DOHH2 (cell line): ENCODE results near the gene CSAD.
A peak's percentile ranks its signal among the peaks of the same experiment; 100 is the strongest.

Experiments
- H3F3A ChIP-seq: fragments of 200-600 bp; sonication (generic), shearing (Covaris generic); 2 replicates; pipeline ENCODE4 v1.6.0; 2016; ENCODE audit warnings: antibody characterized with exemption, mild to moderate bottlenecking; ENCODE audit not compliant: control insufficient read depth, insufficient read depth
- H3K27ac ChIP-seq: fragments of 200-600 bp; sonication (generic); 2 replicates; pipeline ENCODE4 v1.5.1; 2014; ENCODE audit warnings: low read depth, mild to moderate bottlenecking, low read length, moderate library complexity
- H3K27me3 ChIP-seq: fragments of 200-600 bp; sonication (generic); 2 replicates; pipeline ENCODE4 v1.6.1; 2014; ENCODE audit warnings: mild to moderate bottlenecking, low read length, mixed read lengths; ENCODE audit not compliant: control insufficient read depth
- H3K36me3 ChIP-seq: fragments of 200-600 bp; sonication (generic); 2 replicates; pipeline ENCODE4 v1.6.1; 2014; ENCODE audit warnings: mild to moderate bottlenecking, low read length, moderate library complexity, mixed read lengths; ENCODE audit not compliant: control insufficient read depth
- H3K4me1 ChIP-seq: fragments of 200-600 bp; sonication (generic); 2 replicates; pipeline ENCODE4 v1.6.1; 2014; ENCODE audit warnings: mild to moderate bottlenecking, low read length, mixed read lengths; ENCODE audit not compliant: control insufficient read depth
- H3K4me2 ChIP-seq: fragments of 200-600 bp; sonication (generic); 2 replicates; pipeline ENCODE4 v1.6.0; 2014; ENCODE audit warnings: mild to moderate bottlenecking, low read length, moderate library complexity
- H3K4me3 ChIP-seq: fragments of 200-600 bp; sonication (generic); 2 replicates; pipeline ENCODE4 v1.5.1; 2014; ENCODE audit warnings: mild to moderate bottlenecking, low read length, mixed read lengths
- H3K79me2 ChIP-seq: fragments of 200-600 bp; sonication (generic); 2 replicates; pipeline ENCODE4 v1.6.1; 2014; ENCODE audit warnings: mild to moderate bottlenecking, low read length, mixed read lengths; ENCODE audit not compliant: control insufficient read depth
- H3K9me2 ChIP-seq: fragments of 200-600 bp; sonication (generic); replicated peaks from 2 replicates; pipeline ENCODE4 v1.6.1; 2014; ENCODE audit warnings: mild to moderate bottlenecking, low read length, mixed read lengths; ENCODE audit not compliant: control insufficient read depth
- H3K9me3 ChIP-seq: fragments of 200-600 bp; sonication (generic); 2 replicates; pipeline ENCODE4 v1.6.1; 2014; ENCODE audit warnings: antibody characterized with exemption, low read length, mixed read lengths; ENCODE audit not compliant: control insufficient read depth, insufficient read depth
- H4K20me1 ChIP-seq: fragments of 200-600 bp; sonication (generic); 2 replicates; pipeline ENCODE4 v1.6.0; 2014; ENCODE audit warnings: low read depth, mild to moderate bottlenecking, antibody characterized with exemption, low read length, moderate library complexity; ENCODE audit not compliant: control insufficient read depth, insufficient read depth
- CTCF ChIP-seq: fragments of 200-600 bp; sonication (generic); IDR thresholded peaks from one replicate; pipeline ENCODE4 v1.5.1; 2014; ENCODE audit warnings: antibody characterized with exemption, mild to moderate bottlenecking, low read depth, low read length; ENCODE audit not compliant: poor library complexity, severe bottlenecking
- EZH2phosphoT487 ChIP-seq: fragments of 200-600 bp; sonication (generic); IDR thresholded peaks from 2 replicates; pipeline ENCODE4 v1.6.1; 2017; ENCODE audit warnings: borderline replicate concordance, mild to moderate bottlenecking, antibody characterized with exemption, low read length, moderate library complexity, mixed read lengths

The CSAD gene

GRCh38 chr12:53160673-53161072, 20.1 kb downstream of the CSAD start:
- Histone ChIP-seq H3K79me2 (no peaks in the 10 kb centered on the region), H3K4me1 (peaks cover 10% of the 10 kb centered on the region), H3K36me3 (no peaks in the 10 kb centered on the region), H3K4me3 (no peak overlapping the region), H3K9me3 (no peaks in the 10 kb centered on the region), H3K9me2 (no peaks in the 10 kb centered on the region), H3F3A (peaks cover 3% of the 10 kb centered on the region; the same call in 1 of the 2 replicates), H3K27ac (no peak overlapping the region), H3K27me3 (no peaks in the 10 kb centered on the region), H3K4me2 (no peak overlapping the region), H4K20me1 (no peaks in the 10 kb centered on the region)
- no peak for TF ChIP-seq CTCF
- no peak for TF ChIP-seq EZH2phosphoT487

GRCh38 chr12:53160000-53160399, 20.7 kb downstream of the CSAD start:
- H3K4me1 ChIP-seq = peaks cover 10% of the 10 kb centered on the region

GRCh38 chr12:53159195-53159839, 21.4 kb downstream of the CSAD start:
- H3K4me2 ChIP-seq = peak overlapping the region; percentile 83
- peak overlapping the region; percentile 57 for H3K4me3 ChIP-seq
- H3K27ac ChIP-seq = no peak overlapping the region

More at GRCh38 chr12:53160000-53160399, 20.7 kb downstream of the CSAD start:
- H3F3A ChIP-seq = peaks cover 3% of the 10 kb centered on the region; the same call in 1 of the 2 replicates
- H3K36me3 ChIP-seq = no peaks in the 10 kb centered on the region
- H3K79me2 ChIP-seq = no peaks in the 10 kb centered on the region
- no peaks in the 10 kb centered on the region for H3K9me3 ChIP-seq
- H3K9me2 ChIP-seq = no peaks in the 10 kb centered on the region
- H3K4me3 ChIP-seq = no peak overlapping the region
- no peaks in the 10 kb centered on the region for H3K27me3 ChIP-seq
- H3K27ac ChIP-seq = no peak overlapping the region
- no peak for TF ChIP-seq CTCF
- no peak overlapping the region for H3K4me2 ChIP-seq
- H4K20me1 ChIP-seq = no peaks in the 10 kb centered on the region

More at GRCh38 chr12:53159195-53159839, 21.4 kb downstream of the CSAD start:
- H3F3A ChIP-seq = peaks cover 3% of the 10 kb centered on the region; the same call in 1 of the 2 replicates
- H3K4me1 ChIP-seq = peaks cover 10% of the 10 kb centered on the region
- no peaks in the 10 kb centered on the region for H3K36me3 ChIP-seq
- no peaks in the 10 kb centered on the region for H3K27me3 ChIP-seq
- no peaks in the 10 kb centered on the region for H3K79me2 ChIP-seq
- TF ChIP-seq CTCF (peak; percentile 99), EZH2phosphoT487 (no peak)
- H3K9me2 ChIP-seq = no peaks in the 10 kb centered on the region
- no peaks in the 10 kb centered on the region for H4K20me1 ChIP-seq
- no peaks in the 10 kb centered on the region for H3K9me3 ChIP-seq
